GM11168 (cell line): ENCODE measurements around the gene REG3A.

Experiments used
- in situ Hi-C: fragments of 300-500 bp; cut with MboI; formaldehyde crosslinking; loops from one replicate; pipeline ENCODE4 v1.12.0; 2022; ENCODE audit warnings: low sequenced_read_pairs; ENCODE audit not compliant: unreplicated experiment

REG3A gene

DNA sequence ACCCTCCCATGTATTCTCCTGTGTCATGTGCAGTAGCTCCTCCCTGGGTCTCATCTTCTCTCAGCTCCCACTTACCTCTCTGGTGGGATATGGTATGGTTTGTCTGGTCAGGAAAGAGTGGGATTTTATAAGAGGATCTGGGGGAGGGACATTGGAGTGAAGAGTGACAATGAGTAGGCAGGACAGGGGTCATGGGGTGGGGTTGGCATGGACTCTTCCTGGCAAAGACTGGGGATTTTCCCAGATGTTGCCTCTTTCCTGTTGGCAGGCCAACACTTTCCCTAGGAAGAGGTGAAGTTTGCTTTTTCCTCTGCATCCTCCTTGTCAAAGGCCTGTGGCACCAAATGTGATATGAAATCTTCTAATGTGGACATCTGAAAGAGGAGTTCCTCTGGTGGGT lies at the start of gene REG3A:
REG3A (minus strand) TSS at position 101 of the 400 bp plus-strand sequence. CDS start 348 bp downstream, outside the sequence.
- in situ Hi-C loops, result no loop called here

DNA sequence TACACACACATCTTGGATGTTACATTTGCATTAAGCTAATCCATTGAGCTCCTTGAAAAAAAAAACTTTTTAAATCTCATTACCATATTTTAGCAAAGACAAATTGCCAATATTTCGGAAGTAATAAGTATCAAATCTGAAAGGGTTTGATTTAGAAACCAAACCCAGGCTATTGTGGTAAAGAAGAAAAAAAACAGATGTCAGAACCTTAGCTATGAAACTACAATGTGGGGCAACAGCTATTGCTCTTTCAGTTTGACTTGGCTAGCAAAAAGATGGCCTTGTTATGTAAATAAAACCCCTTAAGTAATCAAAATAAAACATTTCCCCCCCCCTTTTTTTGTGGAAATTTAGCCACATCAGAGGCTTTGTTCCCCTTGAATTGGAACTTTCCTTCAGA lies 41.2 kb upstream of the REG3A start:
- in situ Hi-C loops, result no loop called here

DNA sequence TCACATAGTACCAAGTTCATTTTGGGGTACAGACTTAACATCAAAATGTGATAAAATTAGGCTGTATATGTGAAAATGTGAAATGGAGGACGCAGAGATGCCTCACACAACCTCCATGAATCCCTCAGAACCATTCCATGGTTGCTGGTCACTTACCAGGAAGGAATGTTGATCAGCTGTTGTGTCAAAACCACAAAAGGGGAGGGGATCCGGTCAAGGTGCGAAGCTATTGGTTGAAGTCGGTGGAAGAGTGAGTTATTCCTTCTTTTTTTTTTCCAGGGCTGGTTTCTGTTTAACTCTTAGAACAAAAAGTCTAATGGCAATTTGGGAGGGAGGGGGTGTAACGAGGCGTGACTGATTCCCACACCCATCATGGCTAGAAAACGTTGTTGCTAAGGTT lies 32.3 kb upstream of the REG3A start:
- in situ Hi-C loops, result no loop called here

DNA sequence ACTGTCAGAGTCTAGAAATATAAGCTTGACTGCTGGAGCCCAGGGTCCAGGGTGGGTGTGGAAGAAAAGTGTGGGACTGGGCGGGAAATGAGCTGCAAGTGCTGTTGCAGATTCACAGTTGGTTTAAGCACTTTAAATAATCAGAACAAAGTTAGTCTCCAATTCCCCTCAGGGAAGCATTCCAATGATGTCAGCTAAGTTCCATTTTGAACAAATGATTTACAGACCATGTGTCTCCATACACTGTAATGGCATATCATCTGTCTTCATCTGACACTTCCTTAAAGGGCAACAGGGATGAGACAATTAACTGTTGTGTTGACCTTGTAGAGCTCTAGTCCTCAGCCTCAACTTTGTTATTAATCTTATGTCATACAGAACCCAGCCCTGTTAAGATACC lies 31.5 kb upstream of the REG3A start:
- in situ Hi-C loops, result no loop called here

DNA sequence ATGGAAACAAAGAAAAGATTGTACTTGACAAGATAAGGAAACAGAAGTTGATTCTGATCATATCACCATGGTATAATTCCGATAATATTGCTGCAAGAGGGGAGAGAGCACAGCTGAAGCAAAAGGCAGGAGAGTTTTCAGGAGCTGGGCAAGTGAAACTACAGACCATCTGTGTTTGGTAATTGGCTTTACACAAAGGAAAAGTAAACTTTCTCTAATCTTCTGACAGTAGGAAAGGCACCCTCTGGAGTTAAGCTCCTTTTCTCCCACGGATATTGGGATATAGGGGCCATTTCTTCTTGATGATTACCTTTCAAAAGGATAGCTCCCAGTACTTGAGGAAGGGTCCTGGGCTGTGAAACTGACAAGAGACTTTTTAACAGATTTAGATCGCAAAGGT lies 29.9 kb upstream of the REG3A start:
- in situ Hi-C loops, result no loop called here

DNA sequence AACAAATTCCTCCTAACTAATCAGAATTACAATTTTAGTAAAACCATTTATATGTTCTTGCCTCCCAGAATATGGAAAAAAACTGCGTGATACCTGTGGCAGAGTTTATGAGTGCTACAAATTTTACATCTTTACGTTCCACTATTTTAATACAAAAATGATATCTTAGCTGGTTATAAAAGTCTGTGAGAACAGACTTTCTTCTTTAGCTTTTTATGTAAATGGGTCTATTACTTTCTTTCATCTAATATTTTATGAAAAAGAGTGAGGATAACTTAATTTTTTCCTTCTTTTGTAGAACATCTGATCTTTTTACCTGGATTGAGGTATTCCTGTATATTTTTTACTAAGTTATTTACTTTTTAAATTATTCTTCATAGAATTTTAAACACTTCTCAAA lies 22.1 kb upstream of the REG3A start:
- in situ Hi-C loops, result no loop called here

DNA sequence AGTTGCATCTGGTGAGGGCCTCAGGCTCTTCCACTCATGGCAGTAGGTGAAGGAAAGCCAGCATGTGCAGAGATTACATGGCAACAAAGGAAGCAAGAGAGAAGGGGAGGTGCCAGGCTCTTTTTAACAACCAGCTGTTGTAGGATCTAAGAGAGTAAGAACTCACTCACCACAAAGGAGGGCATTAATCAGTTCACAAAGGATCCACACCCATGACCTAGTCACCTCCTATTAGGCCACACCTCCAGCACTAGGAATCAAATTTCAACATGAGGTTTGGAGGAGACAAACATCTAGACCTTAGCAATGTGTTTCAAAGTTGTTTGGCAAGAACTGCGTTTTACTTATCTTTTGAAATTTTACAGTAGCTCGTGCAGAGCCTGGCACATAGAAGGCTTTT lies 20.5 kb upstream of the REG3A start:
- in situ Hi-C loops, result no loop called here

DNA sequence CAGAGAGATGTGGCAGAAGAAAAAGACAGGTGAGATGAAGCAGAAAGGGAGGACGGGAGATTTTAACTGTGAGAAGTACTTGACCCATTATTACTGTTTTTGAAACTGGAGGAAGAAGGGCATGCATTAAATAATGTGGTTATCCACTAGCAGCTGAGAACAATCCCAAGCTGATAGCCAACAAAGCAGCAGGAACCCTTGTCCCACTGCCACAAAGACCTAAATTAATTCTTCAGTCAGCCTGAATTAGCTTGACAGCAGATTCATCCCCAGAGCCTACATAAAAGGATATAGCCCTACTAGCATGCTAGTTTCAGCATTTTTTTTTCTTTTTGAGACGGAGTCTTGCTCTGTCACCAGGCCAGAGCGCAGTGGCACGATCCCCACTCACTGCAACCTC lies 19.5 kb upstream of the REG3A start:
- in situ Hi-C loops, result no loop called here

DNA sequence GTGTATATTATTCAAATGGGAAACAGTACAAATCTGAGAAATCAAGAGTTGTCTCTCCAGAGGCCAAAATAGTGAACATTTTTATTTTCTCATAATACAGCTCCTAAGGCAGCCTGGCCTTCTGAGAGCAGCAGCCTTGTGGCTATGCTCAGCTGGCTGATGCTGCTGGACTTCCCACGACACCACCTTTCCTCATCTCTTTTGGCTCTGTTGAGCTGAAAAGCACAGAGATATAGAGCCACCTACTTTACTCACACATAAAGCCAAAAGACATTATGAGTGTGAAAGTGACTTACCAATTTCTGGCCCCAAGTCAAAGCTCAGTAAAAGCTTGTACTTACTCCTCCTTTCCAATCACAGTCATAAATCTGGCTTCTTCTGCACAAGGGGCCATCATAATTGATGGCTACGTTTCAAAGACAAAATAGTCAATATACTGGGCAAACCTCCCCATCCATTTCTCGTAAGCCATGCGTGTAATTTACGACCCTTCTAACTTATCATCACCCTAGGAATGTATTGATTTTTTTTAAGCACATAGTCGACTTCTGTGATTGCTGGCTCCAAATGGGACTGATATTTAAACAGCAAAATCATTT lies 18.6 kb upstream of the REG3A start:
- in situ Hi-C loops, result no loop called here

DNA sequence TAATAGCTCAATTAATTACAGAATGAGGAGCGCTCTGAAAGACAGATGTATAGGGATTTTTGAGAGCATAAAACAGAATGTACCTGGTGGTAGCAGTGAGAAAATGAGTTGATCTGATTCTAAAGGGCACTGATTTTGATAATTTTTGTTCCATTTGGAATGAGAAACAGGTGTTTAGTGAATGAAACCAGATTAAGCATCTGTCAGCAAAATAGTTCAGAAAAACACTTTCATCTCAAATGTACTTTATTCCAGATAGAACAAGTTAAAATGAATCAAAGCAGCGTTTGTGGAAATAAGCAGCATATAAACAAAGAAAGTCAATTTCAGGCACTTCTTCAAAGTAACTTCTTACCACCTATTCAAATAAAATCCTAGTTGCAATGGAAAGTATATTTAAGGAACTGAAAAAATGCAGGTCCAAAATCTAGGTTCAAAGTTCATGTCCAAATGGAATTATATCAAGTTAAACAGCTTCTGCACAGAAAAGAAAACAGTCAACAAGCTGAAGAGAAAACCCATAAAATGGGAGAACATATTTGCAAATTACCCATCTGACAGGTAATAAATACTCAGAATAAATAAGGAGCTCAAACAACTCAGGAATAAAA lies 11.9 kb upstream of the REG3A start:
- in situ Hi-C loops, result no loop called here

DNA sequence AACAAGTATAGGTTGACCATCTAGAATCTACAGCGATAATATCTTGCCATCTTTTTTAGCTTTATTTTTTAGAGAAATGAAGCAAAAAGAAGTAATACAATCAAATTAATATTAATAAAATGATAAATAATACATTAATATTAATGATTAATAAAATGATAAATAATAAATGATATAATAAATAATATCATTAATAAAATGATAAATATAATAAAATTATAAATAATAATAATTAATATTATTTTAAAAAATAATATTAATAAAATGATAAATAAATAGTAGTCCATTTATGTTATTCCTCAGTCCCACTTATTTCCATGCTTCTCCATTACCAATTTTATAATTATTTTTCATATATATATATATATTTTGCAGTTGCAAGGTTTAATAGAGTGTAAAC lies 3.2 kb upstream of the REG3A start:
- in situ Hi-C loops, result no loop called here

DNA sequence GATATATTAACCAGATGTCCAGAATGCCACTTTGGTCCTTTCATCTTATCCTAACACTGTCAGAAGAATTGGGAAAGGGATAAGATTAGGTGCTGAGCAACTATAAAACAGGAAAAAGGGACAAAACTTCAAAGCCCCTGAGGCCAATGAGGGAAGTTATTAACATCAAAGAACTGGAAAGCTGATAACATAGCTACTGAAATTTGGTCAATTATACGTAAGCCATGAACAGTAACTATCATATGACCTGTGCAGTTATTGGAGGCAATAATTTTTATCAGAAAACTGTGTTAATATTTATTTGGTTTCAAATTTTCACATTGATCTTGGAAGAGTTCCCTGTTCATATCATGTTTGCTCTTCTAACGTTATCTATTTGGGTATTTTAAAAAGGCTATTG lies 2.6 kb upstream of the REG3A start:
- in situ Hi-C loops, result no loop called here

DNA sequence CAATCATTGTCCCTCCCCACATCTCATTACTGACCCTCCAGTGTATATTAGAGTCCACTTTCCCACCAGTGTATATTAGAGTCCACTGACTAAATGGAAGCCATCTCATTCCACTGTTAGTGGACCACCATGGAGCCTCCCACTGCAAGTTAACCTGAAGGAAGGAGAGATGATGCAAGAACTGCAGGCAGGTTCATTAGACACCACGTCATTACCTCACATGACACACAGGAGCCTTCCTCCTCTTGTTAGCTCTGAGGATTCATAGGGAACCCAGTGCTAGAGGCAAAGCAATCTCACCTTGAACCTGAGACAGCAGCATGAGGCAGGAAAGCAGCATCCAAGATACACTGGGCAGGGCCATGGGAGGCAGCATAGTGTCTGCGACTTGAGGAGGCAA lies 523 bp downstream of the REG3A start:
- in situ Hi-C loops, result no loop called here

DNA sequence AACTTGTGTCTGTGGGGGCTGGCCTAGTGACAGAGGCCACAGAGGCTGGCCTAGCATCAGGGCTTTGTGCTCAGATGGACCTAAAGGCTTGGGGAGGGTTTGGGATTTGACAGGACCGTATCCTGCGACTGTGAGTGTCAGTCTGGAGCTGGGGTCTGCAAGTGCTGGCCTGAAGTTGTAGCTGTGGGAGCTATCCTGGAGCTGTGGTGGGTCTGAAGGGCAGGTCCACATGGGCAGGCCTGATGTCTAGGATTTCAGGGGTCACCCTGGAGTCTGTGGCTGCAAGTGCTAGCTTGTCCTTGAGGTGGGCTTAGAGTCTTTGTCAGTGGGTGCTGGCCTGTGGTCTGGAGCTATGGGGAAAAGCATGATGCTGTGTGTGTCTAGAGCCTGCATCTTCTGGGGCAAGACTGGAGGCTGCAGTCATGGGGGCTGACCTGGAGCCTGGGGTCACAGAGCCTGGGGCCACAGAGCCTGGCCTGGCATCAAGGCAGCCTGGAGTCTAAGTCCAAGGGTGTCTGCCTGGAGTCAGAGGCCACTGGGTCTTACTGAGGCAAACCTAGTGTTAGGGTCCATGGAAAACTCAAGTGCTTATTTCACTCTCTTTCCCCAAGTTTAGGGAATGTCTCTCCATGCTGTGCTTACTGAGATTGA lies 3.6 kb downstream of the REG3A start:
- in situ Hi-C loops, result no loop called here

DNA sequence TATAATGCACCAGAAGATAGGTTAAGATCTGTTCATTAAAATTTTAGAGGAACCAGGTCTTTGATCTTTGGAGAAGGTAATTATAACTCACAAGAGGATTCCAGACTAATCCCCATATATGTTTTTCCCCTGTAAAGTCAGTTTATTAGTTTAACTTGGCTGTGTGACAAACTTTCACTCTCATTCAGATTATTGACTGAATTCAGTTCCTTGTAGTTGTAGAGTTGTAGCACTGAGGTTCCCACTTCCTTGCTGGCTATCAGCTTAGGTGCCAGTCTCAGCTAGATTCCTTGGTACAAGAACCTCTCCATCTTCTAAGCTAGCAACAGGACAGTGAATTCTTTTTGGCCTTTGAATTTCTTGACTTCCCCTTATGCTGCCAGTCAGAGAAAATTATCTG lies 20.1 kb downstream of the REG3A start:
- in situ Hi-C loops, result no loop called here

DNA sequence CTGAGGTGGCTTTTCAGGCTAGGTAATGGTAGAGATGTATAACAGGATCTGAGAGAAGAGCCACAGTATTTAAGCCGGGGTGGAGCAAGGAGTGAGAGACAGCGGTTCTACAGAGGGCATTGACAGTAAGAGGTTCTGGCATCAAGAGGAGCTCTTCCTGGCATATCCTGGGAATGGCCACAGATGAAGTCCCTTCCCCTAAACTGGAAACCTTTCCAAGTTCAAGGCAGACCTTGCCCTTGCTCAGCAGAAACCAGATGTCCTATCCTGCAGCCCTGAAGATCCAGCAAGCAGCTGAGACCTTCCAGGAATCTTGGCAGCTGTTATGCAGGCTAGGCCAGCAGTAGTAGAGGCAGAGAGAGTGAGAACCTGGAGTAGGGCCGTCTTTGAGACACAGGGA lies 21.2 kb downstream of the REG3A start:
- in situ Hi-C loops, result no loop called here

DNA sequence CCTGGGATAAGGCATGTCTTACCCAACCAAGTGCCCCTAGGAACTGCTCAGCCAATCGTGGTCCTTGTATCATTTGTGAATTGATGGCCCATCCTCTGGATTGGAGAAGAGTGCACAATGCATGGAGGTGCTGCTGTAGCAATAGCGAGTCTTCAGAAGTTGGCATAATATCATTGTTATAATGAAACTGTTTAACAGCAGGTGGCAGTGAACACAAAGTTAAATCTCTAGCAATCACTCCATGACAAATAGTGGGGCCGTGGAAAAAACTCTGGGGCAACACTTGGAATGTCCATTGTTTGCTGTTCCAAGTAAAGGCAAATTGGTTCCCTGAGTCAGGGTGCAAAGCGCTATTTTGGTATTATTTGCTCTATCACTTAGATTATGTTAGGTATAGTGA lies 27.9 kb downstream of the REG3A start:
- in situ Hi-C loops, result no loop called here

DNA sequence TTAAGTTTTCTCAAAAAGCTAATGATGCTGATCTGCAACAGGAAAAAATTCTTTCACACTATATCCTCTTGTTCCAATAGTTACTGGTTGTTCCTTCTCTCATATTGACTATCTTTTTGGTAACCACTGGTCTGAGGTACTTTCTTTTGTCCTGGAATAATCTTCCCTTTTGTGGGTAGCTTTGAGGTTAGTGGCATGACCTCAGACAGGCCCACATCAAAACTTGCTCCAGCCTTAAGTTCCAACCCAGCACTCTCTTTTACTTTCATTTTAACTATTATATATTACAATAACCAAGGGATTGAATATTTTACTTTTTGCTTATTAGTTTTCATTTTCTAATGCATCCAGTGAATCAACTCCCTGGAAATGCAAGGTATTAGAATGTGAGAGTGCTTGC lies 29.7 kb downstream of the REG3A start:
- in situ Hi-C loops, result no loop called here

DNA sequence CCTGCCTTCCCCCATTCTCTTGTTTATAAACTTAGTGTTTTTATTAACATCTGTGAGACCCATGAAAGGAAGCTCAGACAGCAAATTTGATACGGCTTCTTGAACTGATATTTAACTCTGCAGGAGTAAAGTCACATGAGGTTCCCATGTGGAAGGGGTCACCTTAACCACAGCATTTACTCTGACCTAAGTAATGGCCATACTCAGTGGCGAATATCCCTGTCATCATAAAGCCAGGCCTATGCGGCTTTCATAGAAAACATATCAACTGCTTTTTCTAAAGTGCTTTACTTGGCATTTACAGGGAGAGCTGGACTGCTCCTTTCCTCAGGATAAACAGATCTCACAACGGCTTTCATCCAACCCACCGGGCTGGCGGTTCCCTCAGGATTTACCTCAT lies 30.3 kb downstream of the REG3A start:
- in situ Hi-C loops, result no loop called here

DNA sequence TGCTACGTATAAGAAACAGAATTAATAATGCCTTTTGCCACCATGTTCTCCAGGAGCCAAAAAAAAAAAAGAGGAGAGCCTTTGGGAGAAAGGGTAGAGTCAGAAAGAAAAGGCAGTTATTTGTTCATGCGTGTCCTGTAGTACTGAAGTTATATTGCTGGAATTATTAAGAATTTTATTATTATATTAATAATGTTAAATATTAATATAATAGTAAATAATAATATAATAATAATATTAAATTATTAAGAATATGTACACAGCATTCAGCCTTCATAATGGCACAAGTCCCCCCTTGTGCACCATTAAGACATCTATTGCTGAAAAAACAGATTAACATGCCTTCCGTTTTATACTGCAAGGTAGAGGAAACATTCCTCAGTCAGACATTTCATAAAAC lies 31.1 kb downstream of the REG3A start:
- in situ Hi-C loops, result no loop called here

DNA sequence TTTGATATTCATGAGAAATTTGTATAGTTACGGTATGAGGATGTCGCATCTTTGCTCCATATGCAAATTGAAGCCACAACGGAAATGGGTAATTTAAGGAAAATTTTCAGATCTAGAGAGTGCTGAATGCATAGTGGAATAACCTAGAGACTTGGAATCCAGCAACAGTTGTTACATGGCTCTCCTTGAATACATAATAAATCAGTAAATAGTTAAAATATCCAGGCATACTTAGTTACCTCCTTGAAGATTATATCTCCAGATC lies 33.9 kb downstream of the REG3A start:
- in situ Hi-C loops, result no loop called here
